Thoracic aorta (tissue), 2 donors: ENCODE measurements around the gene SPATC1L. TPM values are rescaled to one million over a fixed set of nuclear protein-coding genes. Genes with fewer than 3 reads are reported as not detected.

Experiments
- ATAC-seq: fragments of 150-250 bp; one replicate; pipeline ENCODE4 v1.8.0; 2017; ENCODE audit warnings: low read depth; ENCODE audit not compliant: insufficient number of reproducible peaks, low FRiP score
- DNase-seq: peaks from one replicate; pipeline ENCODE4 v3.0.0-alpha.2; 2020; ENCODE audit warnings: low spot score
- H3K27ac ChIP-seq, 2 donors: fragments of 200-600 bp; sonication (generic); 1 replicate in 1 of 2; 2 replicates in 1 of 2; pipeline ENCODE4 v1.5.1; 2016; ENCODE audit warnings: mild to moderate bottlenecking in 2 of 2, moderate library complexity in 2 of 2
- H3K27me3 ChIP-seq: fragments of 200-600 bp; sonication (generic); replicated peaks from 2 replicates; pipeline ENCODE4 v1.6.0; 2016; ENCODE audit warnings: mild to moderate bottlenecking; ENCODE audit not compliant: insufficient read depth
- H3K36me3 ChIP-seq: fragments of 200-600 bp; sonication (generic); one replicate; pipeline ENCODE4 v1.5.1; 2016
- H3K4me1 ChIP-seq, 2 donors: fragments of 200-600 bp; sonication (generic); 1 replicate in 1 of 2; 2 replicates in 1 of 2; pipeline versions ENCODE4 v1.5.1 to v1.6.0; 2016; ENCODE audit warnings: low read depth in 2 of 2, mild to moderate bottlenecking in 1 of 2; ENCODE audit not compliant: control insufficient read depth in 1 of 2
- H3K4me3 ChIP-seq: fragments of 200-600 bp; sonication (generic); 2 replicates; pipeline ENCODE4 v1.5.1; 2016; ENCODE audit warnings: mild to moderate bottlenecking
- H3K9me3 ChIP-seq: fragments of 200-600 bp; sonication (generic); 2 replicates; pipeline ENCODE4 v1.5.1; 2016
- CTCF ChIP-seq: fragments of 200-600 bp; sonication (generic); IDR thresholded peaks from one replicate; pipeline ENCODE4 v1.5.1; 2019; ENCODE audit warnings: antibody characterized with exemption
- total RNA-seq, 2 donors: library from RNA; depleted of rRNA; stranded (reverse); fragments of >200 nt; gene quantifications; one replicate each; pipeline versions ENCODE4 v1.1.0 to v1.2.3, GENCODE V29; 2016

The SPATC1L gene
- total RNA-seq, 2 donors from 2014 or later = 3.2 to 7.9 TPM

GRCh38 chr21:46214478-46215340, 30.4 kb upstream of the SPATC1L start:
- Histone ChIP-seq H3K27me3 (no peaks in the 10 kb centered on the region), H3K4me1 (no peaks in the 10 kb centered on the region), H3K9me3 (no peaks in the 10 kb centered on the region), H3K4me3 (no peak overlapping the region), H3K36me3 (peaks cover 49% of the 10 kb centered on the region), H3K27ac (no peak overlapping the region)
- ATAC-seq (no peak), DNase-seq (no peak)
- TF ChIP-seq CTCF = no peak

- Histone ChIP-seq H3K27ac (no peak overlapping the region), H3K4me1 (no peaks in the 10 kb centered on the region), H3K36me3 (peaks cover 51% of the 10 kb centered on the region), H3K27me3 (no peaks in the 10 kb centered on the region), H3K9me3 (no peaks in the 10 kb centered on the region), H3K4me3 (no peak overlapping the region)
- TF ChIP-seq CTCF = no peak
- DNase-seq = no peak
- no peak for ATAC-seq
These were observed 29.5 kb upstream of the SPATC1L start for GRCh38 chr21:46213620-46214286.

- ATAC-seq (no peak), DNase-seq (no peak)
- Histone ChIP-seq H3K36me3 (peaks cover 60% of the 10 kb centered on the region), H3K27ac (no peak overlapping the region), H3K4me3 (no peak overlapping the region), H3K27me3 (no peaks in the 10 kb centered on the region), H3K9me3 (no peaks in the 10 kb centered on the region), H3K4me1 (no peaks in the 10 kb centered on the region)
- no peak for TF ChIP-seq CTCF
These were observed 28.6 kb upstream of the SPATC1L start for GRCh38 chr21:46212721-46213484.

- H3K9me3 ChIP-seq = no peaks in the 10 kb centered on the region
- H3K27me3 ChIP-seq = no peaks in the 10 kb centered on the region
- H3K4me3 ChIP-seq = no peak overlapping the region
- H3K4me1 ChIP-seq = no peaks in the 10 kb centered on the region
- no peak for TF ChIP-seq CTCF
- DNase-seq = no peak
- ATAC-seq = no peak
- H3K27ac ChIP-seq = no peak overlapping the region
- peaks cover 68% of the 10 kb centered on the region for H3K36me3 ChIP-seq
These were observed 27.8 kb upstream of the SPATC1L start for GRCh38 chr21:46211786-46212720.
